Left ventricle myocardium inferior (tissue), 1 donor: ENCODE measurements around the gene GPC5. TPM values are rescaled to one million over a fixed set of nuclear protein-coding genes. Genes with fewer than 3 reads are reported as not detected.
A peak's percentile ranks its signal among the peaks of the same experiment; 100 is the strongest.

Experiments used
- DNase-seq: peaks from one replicate; pipeline ENCODE4 v3.0.0-alpha.2; 2020
- H3K27ac ChIP-seq: fragments of 200-600 bp; replicated peaks from 2 replicates; pipeline ENCODE4 v1.8.0; 2021
- H3K27me3 ChIP-seq: fragments of 200-600 bp; 2 replicates; pipeline ENCODE4 v1.8.0; 2021; ENCODE audit warnings: low read depth
- H3K36me3 ChIP-seq: fragments of 200-600 bp; 2 replicates; pipeline ENCODE4 v1.8.0; 2021
- H3K4me1 ChIP-seq: fragments of 200-600 bp; 2 replicates; pipeline ENCODE4 v1.8.0; 2021
- H3K4me3 ChIP-seq: fragments of 200-600 bp; 2 replicates; pipeline ENCODE4 v1.8.0; 2021; ENCODE audit warnings: mild to moderate bottlenecking, moderate library complexity
- H3K9me3 ChIP-seq: fragments of 200-600 bp; replicated peaks from 2 replicates; pipeline ENCODE4 v1.8.0; 2021
- CTCF ChIP-seq: fragments of 200-600 bp; IDR thresholded peaks from 2 replicates; pipeline ENCODE4 v1.8.0; 2021; ENCODE audit warnings: antibody characterized with exemption, mild to moderate bottlenecking, borderline replicate concordance
- intact Hi-C: fragments of 100-400 bp; cut with micrococcal nuclease; formaldehyde crosslinking; loops from one replicate; pipeline ENCODE4 v1.11.0; 2022
- total RNA-seq: library from RNA; stranded (reverse); fragmentation: NEBNext Ultra II Directional; extraction: Animal tissue kit (Norgen Biotek cat#: 25700); gene quantifications from one replicate; pipeline ENCODE4 v1.2.1, GENCODE V29; 2021
- donor health status: DM: no; HTN: yes; CAD: no; lungs with severe emphysema.

Gene GPC5
- total RNA-seq, 1 donor from 2014 or later, result 1.5 TPM

GRCh38 chr13:92354583-92354982 is 956.2 kb downstream of the GPC5 start:
- TF ChIP-seq CTCF, result no peak
- H3K4me3 ChIP-seq, result no peak overlapping the region
- no peaks in the 10 kb centered on the region for H3K36me3 ChIP-seq
- peaks cover 8% of the 10 kb centered on the region for H3K9me3 ChIP-seq
- no peak for DNase-seq
- no peaks in the 10 kb centered on the region for H3K27me3 ChIP-seq
- intact Hi-C loops, result no loop called here
- no peaks in the 10 kb centered on the region for H3K4me1 ChIP-seq
- H3K27ac ChIP-seq, result no peak overlapping the region

- H3K36me3 ChIP-seq, result no peaks in the 10 kb centered on the region
- DNase-seq, result no peak
- H3K9me3 ChIP-seq, result peaks cover 8% of the 10 kb centered on the region
- no peak overlapping the region for H3K27ac ChIP-seq
- peak; percentile 54 for TF ChIP-seq CTCF
- no peaks in the 10 kb centered on the region for H3K4me1 ChIP-seq
- intact Hi-C loops, result no loop called here
- no peak overlapping the region for H3K4me3 ChIP-seq
- no peaks in the 10 kb centered on the region for H3K27me3 ChIP-seq
Measured at GRCh38 chr13:92355213-92355612, 956.8 kb downstream of the GPC5 start.

GRCh38 chr13:92362717-92363116 is 964.3 kb downstream of the GPC5 start:
- peaks cover 21% of the 10 kb centered on the region for H3K9me3 ChIP-seq
- DNase-seq, result no peak
- no peak for TF ChIP-seq CTCF
- no peak overlapping the region for H3K4me3 ChIP-seq
- no peak overlapping the region for H3K27ac ChIP-seq
- H3K4me1 ChIP-seq, result no peaks in the 10 kb centered on the region
- H3K27me3 ChIP-seq, result no peaks in the 10 kb centered on the region
- intact Hi-C loops, result no loop called here
- no peaks in the 10 kb centered on the region for H3K36me3 ChIP-seq

- H3K4me3 ChIP-seq, result no peak overlapping the region
- H3K36me3 ChIP-seq, result no peaks in the 10 kb centered on the region
- H3K27me3 ChIP-seq, result no peaks in the 10 kb centered on the region
- peaks cover 12% of the 10 kb centered on the region for H3K9me3 ChIP-seq
- no peaks in the 10 kb centered on the region for H3K4me1 ChIP-seq
- no peak overlapping the region for H3K27ac ChIP-seq
- TF ChIP-seq CTCF, result no peak
- intact Hi-C loops, result no loop called here
- DNase-seq, result no peak
Measured at GRCh38 chr13:92365904-92366303, 967.5 kb downstream of the GPC5 start.

GRCh38 chr13:92377396-92377795 is 979.0 kb downstream of the GPC5 start:
- H3K4me3 ChIP-seq, result no peak overlapping the region
- H3K4me1 ChIP-seq, result no peaks in the 10 kb centered on the region
- intact Hi-C loops, result no loop called here
- H3K27ac ChIP-seq, result no peak overlapping the region
- DNase-seq, result no peak
- TF ChIP-seq CTCF, result no peak
- H3K27me3 ChIP-seq, result no peaks in the 10 kb centered on the region
- peaks cover 21% of the 10 kb centered on the region for H3K9me3 ChIP-seq
- H3K36me3 ChIP-seq, result no peaks in the 10 kb centered on the region

GRCh38 chr13:92379371-92379770 is 981.0 kb downstream of the GPC5 start:
- no peak for DNase-seq
- H3K27ac ChIP-seq, result no peak overlapping the region
- TF ChIP-seq CTCF, result no peak
- intact Hi-C loops, result no loop called here
- H3K4me3 ChIP-seq, result no peak overlapping the region
- no peaks in the 10 kb centered on the region for H3K27me3 ChIP-seq
- H3K4me1 ChIP-seq, result no peaks in the 10 kb centered on the region
- H3K9me3 ChIP-seq, result peaks cover 14% of the 10 kb centered on the region
- H3K36me3 ChIP-seq, result no peaks in the 10 kb centered on the region
